Measurements from ENCODE around the gene FAM78B.

FAM78B gene

DNA sequence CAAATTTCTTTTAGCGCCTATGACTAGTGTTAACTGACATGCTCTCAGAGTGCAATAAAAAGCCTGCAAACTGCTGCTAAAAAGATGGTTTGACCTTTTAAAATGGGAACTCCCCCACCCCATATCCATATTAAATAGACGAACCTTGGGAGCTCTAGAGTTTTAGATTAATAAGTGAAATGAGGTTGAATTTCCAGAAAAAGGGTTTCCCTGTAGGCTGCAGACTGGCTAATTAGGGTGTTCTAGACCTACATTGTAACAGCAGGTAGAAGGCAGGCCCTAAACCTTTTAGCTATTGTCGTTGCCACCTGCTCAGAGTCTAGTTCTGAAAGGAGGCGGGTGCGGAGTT lies 2.2 kb downstream of the FAM78B start:
- DNase-seq: no peak

DNA sequence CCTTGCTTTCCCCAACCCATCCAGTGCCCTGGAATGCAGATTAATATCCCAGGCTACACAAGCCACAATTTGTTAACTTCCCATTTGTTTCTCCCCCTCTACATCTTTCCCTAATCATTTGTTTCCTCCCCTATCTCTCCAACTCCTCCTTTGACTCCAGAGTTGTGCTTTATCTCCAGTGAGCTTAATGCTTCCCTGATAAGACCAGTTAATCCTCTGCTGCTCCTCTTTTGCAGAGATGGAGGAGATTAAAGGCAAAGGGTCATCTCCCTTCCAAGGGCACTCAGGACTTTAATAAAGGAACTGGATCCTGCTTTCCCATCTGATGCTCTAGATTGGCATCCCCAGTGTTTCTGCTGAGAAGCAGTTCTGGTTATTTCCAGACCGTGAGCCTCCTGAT lies 7.1 kb downstream of the FAM78B start:
- no peak for DNase-seq

DNA sequence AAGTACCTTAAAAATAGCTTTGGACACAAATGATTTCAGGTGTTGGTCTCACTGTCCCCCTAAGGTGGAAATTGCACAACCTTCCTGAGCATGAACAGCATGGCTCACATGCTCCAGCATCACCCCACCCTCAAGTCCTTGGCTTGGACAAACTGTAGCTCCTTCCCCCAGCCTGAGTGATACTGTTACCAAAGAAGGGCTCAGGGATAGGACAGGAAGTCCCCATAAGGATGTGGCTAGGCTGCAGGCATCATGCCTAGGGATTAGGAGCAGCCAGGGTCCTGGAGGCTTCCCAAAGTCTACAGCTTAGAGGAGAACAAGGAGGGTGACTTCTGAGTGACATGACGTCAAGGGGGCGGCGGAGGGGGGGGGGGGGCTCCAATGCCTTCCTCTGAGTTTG lies 10.1 kb downstream of the FAM78B start:
- DNase-seq: no peak

DNA sequence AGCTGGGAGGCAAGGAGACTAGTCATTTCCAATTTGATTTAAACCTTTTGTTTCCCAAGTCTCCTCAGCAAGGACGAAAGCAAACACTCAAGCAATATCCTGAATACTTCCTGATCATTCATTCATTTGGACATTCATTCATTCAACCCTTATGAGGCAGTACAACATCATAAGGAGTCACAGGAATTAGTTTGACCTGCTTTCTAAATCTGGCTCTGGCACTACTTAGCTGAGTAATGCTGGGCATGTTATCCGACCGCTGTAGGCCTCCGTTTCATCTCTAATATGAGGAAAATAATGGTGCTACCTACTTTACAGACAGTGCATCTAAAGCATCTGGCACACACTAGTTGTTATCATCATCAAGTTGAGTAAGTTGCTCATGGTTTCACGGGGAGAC lies 11.7 kb downstream of the FAM78B start:
- DNase-seq: no peak

DNA sequence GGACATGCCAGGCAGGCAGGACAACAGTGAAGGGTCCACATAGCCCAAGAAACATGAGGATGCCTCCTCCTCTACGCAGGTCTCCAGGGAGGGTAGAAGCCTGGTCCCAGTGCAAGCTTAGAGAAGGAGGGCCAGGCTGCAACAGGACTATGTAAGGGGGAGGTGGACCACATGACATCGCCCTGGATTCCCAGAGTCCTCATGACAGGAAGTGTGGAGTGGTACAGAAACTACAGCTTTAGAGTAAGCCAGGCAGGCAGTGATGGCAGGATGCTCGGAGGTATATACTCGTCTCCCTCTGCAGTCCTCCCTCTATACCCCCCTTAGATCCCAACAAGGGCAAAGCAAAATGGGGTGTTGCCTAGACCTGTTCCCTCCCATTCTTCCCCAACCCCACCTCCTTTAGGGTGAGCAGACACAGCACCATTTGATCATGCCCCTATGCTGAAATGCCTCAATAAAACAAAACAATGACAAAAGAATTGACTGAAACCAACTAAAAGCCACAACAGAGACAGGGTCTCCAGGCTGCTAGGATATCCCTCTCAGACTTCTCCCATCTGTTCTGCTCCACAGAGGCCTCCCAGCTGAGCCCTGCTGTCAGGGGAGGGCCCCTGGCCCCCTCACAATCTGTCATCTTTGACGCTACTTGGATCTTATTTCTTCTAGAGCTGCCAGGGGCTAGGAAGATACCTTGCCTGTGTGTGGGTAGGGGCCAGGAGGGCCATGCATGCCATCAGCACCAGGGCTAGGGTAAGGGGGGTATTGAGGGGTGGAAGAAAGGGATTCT lies 13.1 kb downstream of the FAM78B start:
- no peak for DNase-seq

DNA sequence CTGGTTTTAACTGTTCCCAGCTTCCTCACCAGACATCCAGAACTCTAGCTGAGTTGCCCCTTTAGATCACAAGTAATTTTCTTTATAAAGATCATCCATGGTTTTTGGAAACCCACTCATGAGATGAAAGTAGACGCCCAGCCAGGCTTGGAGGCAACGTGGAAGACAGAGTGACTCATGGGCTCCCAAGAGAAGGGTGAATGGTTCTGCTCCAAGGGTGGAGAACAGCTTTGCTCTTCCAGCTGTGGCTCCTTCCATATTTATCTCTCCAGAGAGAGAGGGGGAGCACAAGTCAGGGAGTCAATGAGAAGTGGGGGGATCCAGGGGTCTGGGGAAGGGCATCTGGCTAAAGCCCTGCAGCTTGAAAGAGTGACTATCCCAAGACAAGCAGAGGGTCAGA lies 13.8 kb downstream of the FAM78B start:
- DNase-seq: no peak

DNA sequence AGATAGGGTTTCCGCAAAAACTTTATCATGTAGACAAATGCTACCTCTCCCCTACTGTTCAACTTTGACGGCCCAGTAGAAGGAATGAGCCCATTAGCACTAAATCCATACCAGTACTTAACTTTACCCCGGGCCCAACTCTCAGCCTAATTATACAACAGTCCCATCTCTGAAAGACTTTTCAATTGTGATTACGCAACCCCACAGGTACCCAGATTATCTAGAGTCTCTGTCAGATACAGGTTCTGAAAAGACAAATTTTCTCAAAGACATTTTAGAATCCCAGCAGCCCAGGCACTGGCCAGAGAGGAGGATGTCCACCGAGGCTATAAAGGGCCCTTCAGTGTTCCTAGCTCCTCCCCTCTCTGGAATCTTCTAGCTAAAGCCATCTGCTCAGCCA lies 15.0 kb downstream of the FAM78B start:
- no peak for DNase-seq

DNA sequence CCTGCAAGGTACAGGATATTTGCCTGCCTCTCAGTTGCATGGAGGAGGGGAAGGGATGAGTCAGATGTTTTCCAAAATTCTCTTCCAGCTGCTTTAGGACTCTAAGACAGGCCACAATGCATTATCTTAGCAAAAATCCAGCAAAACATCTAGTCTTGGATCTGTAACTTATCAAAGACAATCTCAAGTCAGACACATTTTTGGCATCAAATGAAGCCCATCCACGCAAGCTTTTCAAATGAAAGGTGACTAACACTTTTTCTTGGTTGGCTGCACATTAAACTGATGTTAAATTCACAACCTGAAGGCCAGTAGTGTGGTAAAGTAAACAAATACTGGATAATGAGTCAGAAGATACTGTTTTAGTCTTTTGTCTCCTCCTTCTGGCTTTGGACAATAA lies 21.3 kb downstream of the FAM78B start:
- DNase-seq: peak; percentile 18

DNA sequence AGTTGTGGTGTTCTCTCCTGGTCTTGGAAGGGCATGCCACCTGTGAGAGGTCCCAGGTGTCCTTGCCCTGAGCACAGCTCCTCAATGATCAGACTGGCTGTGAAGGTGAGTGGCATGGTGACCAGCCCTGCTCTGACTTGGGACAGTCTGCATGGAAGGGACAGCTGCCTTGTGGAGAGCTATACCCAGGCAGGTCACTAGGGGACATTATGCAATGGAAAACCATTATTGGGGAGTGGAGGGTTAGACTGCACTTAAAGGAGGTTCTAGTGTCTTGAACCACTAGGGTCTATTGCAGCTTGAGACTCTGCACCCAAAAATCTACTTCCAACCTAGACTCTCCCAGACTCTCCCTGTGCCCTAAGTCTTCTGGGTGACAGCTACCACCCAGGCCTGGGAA lies 24.8 kb downstream of the FAM78B start:
- no peak for DNase-seq

DNA sequence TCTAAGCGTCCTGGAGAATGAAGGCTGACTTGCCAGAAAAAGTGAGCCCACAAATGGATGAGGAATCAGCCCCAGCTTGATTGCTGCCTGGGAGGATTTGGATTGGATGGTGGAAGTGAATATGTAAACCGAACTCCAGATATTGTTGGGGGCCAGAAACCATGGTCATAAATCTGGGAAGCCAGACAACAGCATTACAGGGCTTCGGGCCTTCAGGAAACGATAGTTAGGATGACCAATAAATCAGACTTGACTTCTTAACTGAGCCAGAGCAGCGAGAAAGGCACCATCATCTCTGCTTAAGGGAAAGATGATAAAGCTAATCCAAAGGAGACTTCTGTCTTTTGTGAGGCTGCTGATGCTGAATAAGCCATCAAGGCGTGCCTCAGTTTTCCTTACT lies 26.6 kb downstream of the FAM78B start:
- DNase-seq: no peak

DNA sequence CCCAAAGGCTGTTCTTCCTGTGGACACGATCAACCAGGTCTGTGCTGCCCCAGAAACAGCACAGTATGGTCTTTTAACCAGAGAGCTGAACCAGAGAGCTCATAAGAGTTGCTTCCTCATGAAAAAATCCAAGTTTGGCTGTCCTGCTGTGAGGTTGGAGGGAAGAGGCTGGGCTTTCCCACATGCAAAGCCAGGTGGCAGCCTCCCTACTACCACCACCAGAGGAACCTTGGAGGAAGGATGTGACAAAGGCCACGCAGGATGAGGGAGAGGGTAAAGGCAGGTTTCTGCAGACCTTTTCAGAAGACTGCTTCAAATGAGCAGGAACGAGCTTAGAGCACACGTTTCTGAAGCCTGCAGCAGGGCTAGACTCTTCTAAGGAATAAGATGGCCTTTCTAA lies 27.1 kb downstream of the FAM78B start:
- no peak for DNase-seq

DNA sequence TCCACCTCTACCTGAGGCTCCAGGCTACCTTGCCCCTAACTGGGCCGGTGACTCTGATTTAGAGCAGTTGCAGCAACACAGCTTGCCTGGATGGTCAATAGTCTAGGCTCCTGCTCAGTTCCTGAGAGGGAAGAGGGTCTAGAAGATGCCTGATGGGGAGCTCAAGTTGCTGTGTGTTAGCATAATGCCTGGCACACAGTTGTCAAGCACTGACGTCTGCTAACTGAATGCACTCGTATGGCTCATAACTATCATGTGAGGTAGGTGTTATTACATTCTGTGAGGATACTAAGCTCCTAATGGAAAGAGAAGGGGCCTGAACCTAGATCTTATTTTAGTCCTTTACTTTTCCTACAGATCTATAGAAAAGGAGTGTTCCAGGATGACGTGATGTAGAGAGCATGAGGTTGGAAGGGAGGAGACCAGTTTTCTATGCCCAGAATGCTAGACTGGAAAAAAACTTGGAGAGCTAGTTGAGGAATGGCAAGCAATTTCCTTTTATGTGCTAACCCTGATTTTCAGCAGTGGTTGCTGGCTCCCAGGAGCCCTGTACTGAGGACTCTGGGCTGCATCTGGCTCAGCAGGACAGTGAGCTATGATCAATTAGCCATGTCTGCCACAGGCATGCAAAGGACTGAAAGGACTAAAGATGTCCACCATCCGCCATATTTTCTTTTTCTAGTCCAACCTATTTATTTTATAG lies 30.0 kb downstream of the FAM78B start:
- no peak for DNase-seq

DNA sequence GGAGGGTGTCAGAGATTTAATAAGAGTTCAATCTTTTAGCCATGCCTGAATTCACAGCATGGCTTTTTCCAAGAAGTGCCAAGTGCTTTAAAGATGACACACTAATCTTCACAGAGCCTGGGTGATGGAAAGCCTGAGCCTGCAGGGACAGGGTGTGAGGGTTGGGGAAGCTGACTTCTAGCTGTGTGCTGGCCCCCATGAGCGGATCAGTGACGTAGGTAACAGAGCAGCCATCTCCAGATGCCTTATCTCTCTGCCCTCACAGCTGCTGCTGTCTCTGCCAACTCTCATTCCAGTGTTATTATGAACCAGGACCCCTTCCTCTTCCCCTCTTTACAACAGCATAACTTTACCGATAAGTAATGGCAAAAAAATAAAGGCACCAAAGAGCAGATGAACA lies 30.6 kb downstream of the FAM78B start:
- DNase-seq: no peak

DNA sequence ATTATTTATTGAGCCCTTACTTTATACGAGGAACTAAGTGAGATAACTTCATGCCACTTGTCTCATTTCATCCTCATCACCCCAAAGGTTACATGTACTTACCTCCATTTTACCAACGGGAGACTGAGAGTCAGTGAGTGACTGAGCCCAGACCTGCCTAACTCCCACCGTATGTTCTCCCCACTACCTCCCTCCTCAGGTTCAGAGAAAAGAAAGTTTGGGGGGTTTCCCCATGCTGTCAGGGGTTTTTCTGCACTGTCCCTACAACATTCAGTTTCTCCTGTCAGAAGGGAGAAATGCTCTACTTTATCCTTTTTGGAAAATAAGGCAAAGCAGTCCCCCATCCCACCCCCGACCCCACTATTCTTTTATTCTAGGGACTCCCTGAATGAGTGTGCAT lies 32.9 kb downstream of the FAM78B start:
- DNase-seq: no peak

DNA sequence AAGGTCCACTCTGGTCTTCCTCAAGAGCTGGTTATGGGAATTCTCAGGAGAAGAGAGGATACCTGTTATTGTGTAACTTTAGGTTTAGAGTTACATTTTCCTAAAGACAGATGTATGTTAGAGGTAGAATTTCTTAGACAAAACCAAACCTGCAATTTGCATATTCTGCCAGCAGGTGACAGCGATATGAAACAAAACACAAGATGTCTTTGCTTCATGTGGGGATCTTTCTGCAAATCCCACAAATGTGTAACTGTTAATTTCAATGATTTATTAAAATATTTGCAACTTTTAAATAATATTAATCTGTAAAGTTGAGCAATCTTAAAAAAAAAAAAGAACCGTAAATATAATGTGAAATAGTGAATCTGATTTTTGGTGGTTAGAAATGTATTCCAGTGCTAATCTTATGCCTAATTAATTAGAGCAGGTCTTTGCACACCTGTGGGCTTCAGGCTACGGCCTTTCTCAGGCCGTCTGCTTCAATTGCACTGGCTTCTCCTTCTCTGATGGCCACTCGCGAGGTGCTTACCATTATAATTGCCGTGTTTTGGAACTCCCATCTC lies 33.4 kb downstream of the FAM78B start:
- DNase-seq: no peak

DNA sequence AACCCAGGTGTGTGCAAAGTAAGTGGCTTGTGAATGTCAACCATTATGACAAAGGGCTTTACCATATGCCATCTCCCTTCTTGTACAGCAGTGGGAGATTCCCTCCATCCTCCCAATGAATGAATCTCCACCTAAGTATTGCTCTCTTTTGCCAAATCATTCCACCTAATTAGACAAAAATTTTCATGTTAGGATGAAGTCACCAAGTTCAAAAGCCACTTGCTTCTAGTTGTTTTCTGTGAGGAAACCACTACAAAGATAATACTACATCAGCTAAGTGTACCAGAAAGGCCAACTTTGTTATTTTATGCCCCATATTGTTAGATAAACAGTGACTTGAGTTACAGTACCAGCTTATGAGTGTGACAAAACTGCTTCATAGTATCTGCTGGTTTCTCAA lies 34.3 kb downstream of the FAM78B start:
- no peak for DNase-seq

DNA sequence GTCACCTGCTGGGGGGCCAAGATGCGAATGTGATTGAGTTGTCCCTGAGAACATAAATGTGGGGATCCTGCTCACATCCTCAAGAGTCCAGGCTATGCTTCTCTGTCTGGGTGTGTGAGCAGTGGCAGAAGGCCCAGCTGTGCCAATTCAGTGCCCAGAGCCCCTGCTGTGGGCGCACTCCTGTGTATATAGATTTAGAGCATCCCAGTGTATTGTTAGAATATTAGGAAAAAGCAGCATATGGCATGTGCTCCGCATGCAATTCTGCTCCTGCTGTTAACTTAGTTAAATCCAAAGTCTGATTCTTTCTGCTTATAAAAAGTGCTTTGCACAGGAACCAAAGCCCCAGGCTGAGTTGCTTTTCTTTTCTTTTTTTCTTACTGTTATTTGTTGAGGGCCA lies 37.8 kb downstream of the FAM78B start:
- DNase-seq: no peak

DNA sequence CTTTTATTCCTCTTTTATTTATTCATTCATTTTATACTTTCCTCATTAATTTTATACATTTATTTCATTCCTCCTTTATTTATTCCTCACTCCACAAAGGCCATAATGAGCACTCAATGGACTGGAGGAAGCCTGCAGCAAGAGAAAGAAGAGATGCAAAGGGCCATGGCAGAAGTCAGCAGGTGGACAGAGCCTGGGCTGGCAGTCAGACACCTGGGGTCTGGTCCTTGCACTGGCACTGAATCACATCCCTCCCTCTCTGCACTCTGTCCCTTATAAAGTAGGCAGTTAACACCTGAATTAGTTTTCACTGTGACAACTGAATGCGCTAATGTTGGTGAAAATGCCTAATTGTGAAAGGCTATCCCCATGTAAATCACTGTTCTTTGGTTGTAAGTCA lies 38.6 kb downstream of the FAM78B start:
- DNase-seq: no peak

DNA sequence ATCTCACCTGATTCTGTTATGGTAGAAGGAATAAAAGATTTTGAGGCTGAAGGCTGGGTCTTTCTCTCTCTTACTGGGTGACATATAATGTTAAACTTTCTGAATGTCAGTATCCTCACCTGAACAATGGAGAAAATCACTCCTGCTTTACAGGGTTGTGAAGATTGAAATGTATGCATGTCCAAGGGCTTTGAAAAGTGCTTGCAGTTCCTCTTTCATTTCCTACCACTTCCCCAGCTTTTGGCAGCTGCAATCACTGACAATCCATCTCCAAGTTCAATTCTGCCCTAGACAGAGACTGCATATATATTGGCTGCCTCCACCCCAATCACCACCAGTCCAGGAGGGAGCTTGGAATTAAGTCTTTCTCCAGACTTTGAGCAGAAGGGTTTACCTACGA lies 39.8 kb downstream of the FAM78B start:
- no peak for DNase-seq

DNA sequence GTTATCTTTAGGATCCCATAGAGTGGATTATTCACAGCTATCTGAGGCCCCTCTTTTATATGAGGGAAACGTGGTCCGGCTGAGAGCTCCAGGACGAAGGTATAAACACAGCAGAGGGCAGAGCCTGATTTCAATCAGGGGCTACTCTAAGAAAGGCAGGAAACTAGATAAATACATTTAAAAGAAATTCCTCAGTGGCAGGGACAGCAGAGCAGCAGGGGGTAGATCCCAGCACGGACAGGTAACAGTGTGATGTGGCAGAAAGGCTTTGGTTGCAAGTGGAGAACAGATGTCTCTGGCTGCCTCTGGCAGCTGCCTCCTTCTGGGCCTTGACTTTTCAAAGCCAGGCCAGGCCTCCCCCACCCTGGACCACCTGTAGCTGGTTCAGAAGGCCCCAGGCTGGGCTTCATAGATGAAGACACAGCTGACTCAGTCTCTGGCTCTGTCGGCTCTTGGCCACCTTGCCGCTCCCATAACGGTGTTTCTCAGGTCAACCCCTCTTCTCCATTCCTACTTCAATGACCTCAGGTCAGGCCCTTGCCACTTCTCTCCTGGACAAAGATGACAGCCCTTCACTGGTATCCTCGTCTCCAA lies 43.8 kb downstream of the FAM78B start:
- DNase-seq: no peak

DNA sequence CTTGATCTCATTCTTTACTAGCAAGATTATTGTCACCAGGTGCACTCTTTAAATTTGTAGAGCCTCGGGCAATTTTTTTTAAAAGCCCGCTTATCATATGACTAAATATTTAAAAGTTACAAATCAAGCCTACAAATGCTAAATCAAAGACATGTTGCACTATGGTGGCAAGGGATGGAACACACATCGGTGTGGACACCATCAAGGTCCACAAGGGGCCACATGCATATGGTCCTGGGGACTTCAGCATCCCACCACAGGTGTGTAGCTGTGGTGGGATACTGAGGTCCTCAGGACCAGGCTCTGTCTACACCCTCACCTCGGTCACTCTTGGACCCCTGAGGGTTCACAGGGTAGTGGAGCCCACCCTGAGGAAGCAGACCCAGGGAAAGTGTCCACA lies 45.8 kb downstream of the FAM78B start:
- no peak for DNase-seq

DNA sequence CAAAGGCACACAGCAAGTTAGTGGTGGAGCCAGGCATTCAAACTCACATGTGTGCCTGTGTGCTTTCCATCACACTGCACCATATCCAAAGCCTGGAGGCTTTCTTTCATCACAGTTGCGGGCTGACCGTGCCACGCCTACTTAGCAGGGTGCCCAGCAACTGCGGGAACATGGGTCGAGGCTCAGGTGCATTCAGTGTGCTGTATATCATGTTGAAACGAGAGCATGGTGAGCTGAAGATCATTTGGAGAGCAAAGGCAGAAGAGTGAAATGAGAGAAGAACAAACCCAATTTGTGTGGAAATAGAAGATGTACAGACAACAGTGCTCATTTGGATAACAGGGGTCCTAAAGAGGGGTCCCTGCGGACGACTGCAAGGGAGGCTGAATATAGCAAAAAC lies 46.5 kb downstream of the FAM78B start:
- DNase-seq: no peak

DNA sequence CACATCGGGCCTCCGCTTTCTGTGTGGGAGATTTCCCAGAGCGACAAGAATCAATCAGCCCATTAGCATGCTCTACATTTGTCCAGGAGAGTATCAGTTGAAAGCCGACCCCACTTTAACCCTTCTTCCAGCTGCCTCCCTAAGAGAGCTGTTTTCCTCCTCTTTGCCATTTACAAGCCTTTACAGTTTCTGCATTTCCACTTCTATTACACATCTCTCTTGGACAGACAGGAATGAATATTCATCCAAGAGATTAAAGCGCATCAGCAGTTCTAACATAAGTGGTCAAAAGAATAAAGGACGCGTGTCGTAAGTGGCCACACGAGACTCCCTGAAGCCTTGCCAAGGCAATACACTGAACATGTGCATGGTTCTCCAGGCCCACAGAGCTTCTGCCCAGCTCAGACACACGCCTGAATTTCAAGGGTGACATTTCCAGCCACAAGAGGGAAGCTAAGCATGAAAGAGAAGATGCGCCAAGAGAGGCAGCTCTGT lies 47.3 kb downstream of the FAM78B start:
- DNase-seq: no peak

DNA sequence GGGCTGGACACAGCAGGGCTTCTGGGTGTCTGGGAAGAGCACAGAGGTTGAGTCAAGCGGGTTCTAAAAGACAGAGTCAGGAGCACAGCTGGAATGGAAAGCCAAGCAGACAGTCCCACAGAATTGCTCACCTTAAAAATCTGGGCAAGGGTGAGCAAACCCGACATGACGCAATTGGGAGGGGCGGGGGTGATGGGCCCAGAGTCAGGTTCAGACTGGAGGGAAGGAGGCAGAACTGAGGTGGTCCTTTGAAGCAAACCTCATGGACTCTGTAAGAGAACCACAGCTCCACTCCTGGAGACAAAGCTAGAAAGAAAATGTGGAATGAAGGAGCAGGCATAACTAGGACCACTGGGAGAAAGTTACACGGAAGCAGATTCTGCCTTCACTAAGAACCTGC lies 49.0 kb downstream of the FAM78B start:
- DNase-seq: no peak
